ENCODE measurements around the gene NUDT16L1.

NUDT16L1 gene

GRCh38 chr16:4693956-4694641 is 737 bp downstream of the NUDT16L1 start:
- DNase-seq = peak in 5 of 56 donors; percentile 39 to 60 (median 45)

GRCh38 chr16:4694642-4695451 is 1.5 kb downstream of the NUDT16L1 start:
- DNase-seq = peak in 28 of 56 donors; percentile 12 to 67 (median 38)

GRCh38 chr16:4695473-4696171 is 2.3 kb downstream of the NUDT16L1 start:
- DNase-seq = no peak

GRCh38 chr16:4696172-4696904 is 3.0 kb downstream of the NUDT16L1 start:
- DNase-seq = no peak

GRCh38 chr16:4696905-4697847 is 3.8 kb downstream of the NUDT16L1 start:
- DNase-seq = no peak

GRCh38 chr16:4697848-4698291 is 4.5 kb downstream of the NUDT16L1 start:
- no peak for DNase-seq

GRCh38 chr16:4698321-4699045 is 5.1 kb downstream of the NUDT16L1 start:
- no peak for DNase-seq

- no peak for DNase-seq
Measured at GRCh38 chr16:4699046-4699556, 5.7 kb downstream of the NUDT16L1 start.

GRCh38 chr16:4700380-4700996 is 7.1 kb downstream of the NUDT16L1 start:
- no peak for DNase-seq

GRCh38 chr16:4700997-4701743 is 7.8 kb downstream of the NUDT16L1 start:
- DNase-seq = peak in 5 of 56 donors; percentile 2 to 37 (median 24)

GRCh38 chr16:4701791-4702465 is 8.6 kb downstream of the NUDT16L1 start:
- no peak for DNase-seq

GRCh38 chr16:4702466-4702808 is 9.1 kb downstream of the NUDT16L1 start:
- no peak for DNase-seq

- no peak for DNase-seq
Measured at GRCh38 chr16:4703906-4704305, 10.5 kb downstream of the NUDT16L1 start.

GRCh38 chr16:4704491-4704890 is 11.1 kb downstream of the NUDT16L1 start:
- DNase-seq = no peak

- DNase-seq = no peak
Measured at GRCh38 chr16:4704913-4705312, 11.6 kb downstream of the NUDT16L1 start.

GRCh38 chr16:4706871-4707270 is 13.5 kb downstream of the NUDT16L1 start:
- peak in 4 of 56 donors; percentile 10 to 22 (median 14) for DNase-seq

- no peak for DNase-seq
Measured at GRCh38 chr16:4709481-4709880, 16.1 kb downstream of the NUDT16L1 start.

Data from amygdala (tissue), 56 donors.